Measurements from ENCODE around the gene CADPS2.
A peak's percentile ranks its signal among the peaks of the same experiment; 100 is the strongest.

Gene CADPS2

DNA sequence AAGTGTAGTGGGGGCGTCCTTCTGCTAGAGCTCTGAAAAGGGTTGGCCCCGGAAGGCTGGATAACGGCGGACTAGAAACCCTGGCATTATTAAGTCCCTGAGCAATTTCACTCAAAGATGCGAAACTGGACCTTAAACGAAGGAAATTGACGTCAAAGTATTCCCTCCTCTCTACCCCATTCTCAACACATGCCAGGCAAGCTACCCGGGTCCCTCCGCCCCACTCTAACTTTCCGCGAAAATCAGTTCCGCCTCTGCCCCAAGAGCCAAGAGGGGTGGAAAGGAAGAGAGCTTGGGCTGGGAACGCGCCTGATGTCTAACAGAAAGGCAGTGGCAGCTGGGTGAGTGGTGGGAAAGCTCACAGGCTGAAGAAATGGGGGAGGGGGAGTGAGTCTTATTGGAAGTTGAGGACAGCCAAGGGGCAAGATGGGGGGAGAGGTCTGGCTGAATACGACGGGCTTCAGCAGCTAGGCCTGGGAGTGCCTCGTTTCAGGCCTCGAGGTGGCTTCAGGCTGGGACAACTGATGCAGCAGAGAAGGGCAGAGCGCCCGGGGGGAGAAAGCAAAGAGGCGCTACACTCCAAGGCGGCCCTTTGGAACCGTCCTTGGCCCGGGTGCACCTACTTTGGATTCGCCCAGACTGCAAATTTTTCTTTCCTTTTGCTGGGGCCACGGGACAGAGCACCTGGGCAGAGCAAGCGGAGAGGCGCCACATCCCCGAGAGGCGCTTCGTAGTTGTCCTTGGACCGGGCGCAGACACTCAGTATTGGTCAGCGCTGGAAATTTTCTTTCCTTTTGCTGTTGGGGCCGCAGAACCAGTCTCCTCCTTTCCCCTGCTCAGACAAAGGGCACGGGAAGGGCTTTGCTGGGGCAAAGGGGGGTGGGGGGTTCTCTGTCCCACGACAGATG lies 579.7 kb downstream of the CADPS2 start:
- H3K36me3 ChIP-seq (ENCODE audit: control insufficient read depth, insufficient read depth, low read length), result no peaks in the 10 kb centered on the region
- no peak overlapping the region for H3K4me3 ChIP-seq (ENCODE audit: extremely low read depth, insufficient read depth, low read length, poor library complexity, severe bottlenecking)
- no peaks in the 10 kb centered on the region for H3K9me3 ChIP-seq (ENCODE audit: control insufficient read depth, low read length)
- no peak overlapping the region for H3K27ac ChIP-seq (ENCODE audit: low read depth, low read length, severe bottlenecking)
- 1% methylated on average over 20 to 28 of the region's 37 CpGs for WGBS, 2 experiments (ENCODE audit: insufficient coverage in 2 of 2)
- peaks cover 12% of the 10 kb centered on the region for H3K4me1 ChIP-seq (ENCODE audit: control insufficient read depth, insufficient read depth, low read length, poor library complexity, severe bottlenecking)

DNA sequence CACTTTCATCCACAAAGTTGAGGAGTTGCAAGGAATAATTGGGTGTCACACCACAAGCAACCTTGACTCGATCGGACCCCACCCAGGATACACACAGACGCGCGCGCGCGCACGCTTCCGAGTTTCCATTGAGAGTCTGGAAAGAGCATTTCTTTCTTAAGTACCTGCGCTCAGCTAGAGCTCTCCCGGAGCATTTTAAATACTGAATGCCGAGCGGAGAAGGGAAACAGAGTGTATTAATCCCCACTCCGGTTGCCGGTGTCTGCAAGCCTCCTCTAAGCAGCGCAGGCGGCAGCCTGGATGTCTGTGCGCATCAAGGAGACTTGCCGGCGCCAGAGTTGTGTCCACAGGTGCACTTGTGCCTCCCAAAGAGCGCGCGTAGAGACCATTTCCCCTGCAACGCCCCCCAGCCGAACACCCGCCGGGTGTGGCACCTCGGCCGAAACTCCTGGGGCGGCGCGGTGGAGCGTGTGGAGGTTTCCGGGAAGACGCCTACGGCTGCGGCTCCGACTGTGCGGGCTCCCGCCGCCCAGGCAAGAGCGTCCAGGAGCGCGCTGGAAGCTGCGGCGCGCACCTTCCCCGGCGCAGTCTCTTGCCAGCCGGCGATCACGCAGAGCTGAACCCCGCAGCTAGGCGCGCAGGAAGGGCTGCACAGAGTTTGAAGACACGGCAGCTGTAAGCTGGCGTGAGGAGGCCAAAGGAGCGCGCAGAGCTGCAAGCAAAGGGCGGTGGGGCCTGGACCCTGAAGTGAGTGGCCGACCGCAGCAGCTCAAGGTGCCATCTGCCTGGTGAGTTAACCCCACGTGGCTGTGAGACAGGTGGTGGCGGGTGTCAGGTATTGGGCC lies 580.6 kb downstream of the CADPS2 start:
- Histone ChIP-seq H3K36me3 (ENCODE audit: control insufficient read depth, insufficient read depth, low read length) (no peaks in the 10 kb centered on the region), H3K4me3 (ENCODE audit: extremely low read depth, insufficient read depth, low read length, poor library complexity, severe bottlenecking) (peak overlapping the region; percentile 22), H3K4me1 (ENCODE audit: control insufficient read depth, insufficient read depth, low read length, poor library complexity, severe bottlenecking) (peaks cover 12% of the 10 kb centered on the region), H3K27ac (ENCODE audit: low read depth, low read length, severe bottlenecking) (no peak overlapping the region), H3K9me3 (ENCODE audit: control insufficient read depth, low read length) (no peaks in the 10 kb centered on the region)
- 0 to 1% methylated on average over 47 to 52 of the region's 65 CpGs for WGBS, 2 experiments (ENCODE audit: insufficient coverage in 2 of 2)

DNA sequence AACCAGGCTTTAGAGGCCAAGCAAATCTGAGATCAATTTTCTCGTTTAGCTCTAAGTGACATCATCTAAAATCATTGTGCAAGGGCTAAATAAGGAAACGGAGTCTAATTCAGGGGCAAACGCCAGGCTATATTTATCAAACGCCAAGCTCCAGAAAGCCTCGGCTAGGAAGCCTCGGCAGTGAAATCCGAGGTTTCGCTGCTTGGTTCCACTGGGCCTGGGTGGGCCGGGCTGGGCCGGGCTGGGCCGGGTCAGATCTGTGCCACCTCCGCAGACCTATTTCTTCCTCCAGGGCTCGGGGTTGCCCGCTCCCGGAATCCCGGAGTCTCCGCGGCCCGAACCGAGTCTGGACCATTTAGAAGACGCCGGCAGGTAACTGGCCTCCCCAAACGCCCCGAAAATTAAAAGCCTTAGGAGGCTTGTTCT lies 581.3 kb downstream of the CADPS2 start:
- WGBS, 2 experiments (ENCODE audit: insufficient coverage in 2 of 2), result 0% methylated on average over 18 to 22 of the region's 24 CpGs
- no peak overlapping the region for H3K27ac ChIP-seq (ENCODE audit: low read depth, low read length, severe bottlenecking)
- H3K4me3 ChIP-seq (ENCODE audit: extremely low read depth, insufficient read depth, low read length, poor library complexity, severe bottlenecking), result peak overlapping the region; percentile 14
- peaks cover 12% of the 10 kb centered on the region for H3K4me1 ChIP-seq (ENCODE audit: control insufficient read depth, insufficient read depth, low read length, poor library complexity, severe bottlenecking)
- no peaks in the 10 kb centered on the region for H3K36me3 ChIP-seq (ENCODE audit: control insufficient read depth, insufficient read depth, low read length)
- no peaks in the 10 kb centered on the region for H3K9me3 ChIP-seq (ENCODE audit: control insufficient read depth, low read length)

DNA sequence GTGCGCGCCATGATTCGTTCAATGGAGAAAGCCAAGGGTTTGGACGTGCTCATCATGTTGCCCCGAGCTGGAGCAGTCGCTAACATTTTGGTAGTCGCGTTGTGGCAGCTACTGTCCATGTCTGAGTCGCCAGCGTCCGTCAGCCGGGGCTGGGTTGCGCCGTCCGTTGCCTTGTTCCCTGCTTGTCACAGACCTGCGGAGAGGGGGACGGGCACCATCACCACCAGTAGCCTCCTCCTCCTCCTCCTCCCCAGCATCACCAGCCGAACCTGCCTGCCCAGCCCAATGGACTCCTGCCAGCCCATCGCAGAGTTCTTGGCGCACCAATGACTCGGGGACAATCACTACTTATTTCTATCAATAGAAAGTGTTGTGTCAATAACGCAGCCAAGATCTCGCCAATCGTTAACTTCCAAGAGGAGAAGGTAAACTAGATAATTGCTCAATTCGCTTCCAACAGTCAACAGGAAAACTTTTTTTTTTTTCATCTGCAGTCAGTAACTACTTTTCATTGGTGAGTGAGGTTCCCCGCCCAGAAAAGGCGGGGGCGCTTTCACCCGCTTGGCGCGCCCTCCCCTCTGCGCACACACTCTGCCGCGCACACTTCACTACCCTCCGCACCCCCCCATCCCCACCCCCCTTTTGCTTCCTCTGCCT lies 581.8 kb downstream of the CADPS2 start, which contains the start of gene FEZF1:
FEZF1 (minus strand) TSS at position 432 of the 657 bp plus-strand sequence; CDS start at position 119, 313 bp downstream.
- H3K36me3 ChIP-seq (ENCODE audit: control insufficient read depth, insufficient read depth, low read length), result no peaks in the 10 kb centered on the region
- no peaks in the 10 kb centered on the region for H3K9me3 ChIP-seq (ENCODE audit: control insufficient read depth, low read length)
- no peak within 1 kb of the TSS for H3K27ac ChIP-seq (ENCODE audit: low read depth, low read length, severe bottlenecking)
- WGBS, 2 experiments (ENCODE audit: insufficient coverage in 2 of 2), result 0 to 1% methylated on average over 25 to 29 of the region's 35 CpGs
- peak within 1 kb of the TSS; percentile 14 for H3K4me3 ChIP-seq (ENCODE audit: extremely low read depth, insufficient read depth, low read length, poor library complexity, severe bottlenecking)
- peaks cover 8% of the 10 kb centered on the region for H3K4me1 ChIP-seq (ENCODE audit: control insufficient read depth, insufficient read depth, low read length, poor library complexity, severe bottlenecking)

DNA sequence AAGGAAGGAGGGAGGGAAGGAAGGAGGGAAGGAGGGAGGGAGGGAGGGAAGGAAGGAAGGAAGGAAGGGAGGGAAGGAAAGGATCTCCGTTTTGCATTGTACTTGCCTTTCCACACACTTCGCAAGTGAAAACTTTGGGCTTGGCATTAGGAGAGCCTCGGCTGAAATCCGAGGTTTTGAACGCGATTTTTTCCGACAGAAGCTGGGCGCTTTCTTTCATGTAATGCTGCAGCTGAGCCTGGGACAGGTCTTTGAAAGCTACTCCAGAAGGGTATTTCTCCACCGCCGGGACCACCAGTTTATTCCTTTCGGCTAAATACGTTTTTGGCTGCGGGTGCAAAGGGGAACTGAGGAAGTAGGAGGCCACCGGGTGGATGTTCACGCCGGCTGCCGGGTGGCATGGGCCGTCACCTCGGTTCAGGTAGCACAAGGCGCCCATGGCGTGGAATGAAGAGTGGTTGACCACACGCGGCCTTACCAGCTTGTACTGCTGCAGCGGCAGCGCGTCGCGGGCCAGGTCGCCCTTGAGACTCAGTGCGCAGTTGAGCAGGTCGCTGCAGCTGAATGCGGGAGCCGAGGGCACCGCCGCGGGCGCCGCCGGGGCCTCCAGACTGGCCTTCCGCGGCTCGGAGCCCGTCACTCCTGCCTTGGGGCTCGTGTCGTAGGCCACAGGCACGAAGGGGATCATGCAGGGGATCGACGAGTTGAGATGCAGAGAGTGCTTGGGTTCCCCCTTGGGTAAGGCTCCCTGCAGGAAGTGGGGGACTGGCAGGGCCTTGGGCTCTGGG lies 582.5 kb downstream of the CADPS2 start:
- no peak overlapping the region for H3K4me3 ChIP-seq (ENCODE audit: extremely low read depth, insufficient read depth, low read length, poor library complexity, severe bottlenecking)
- WGBS, 2 experiments (ENCODE audit: insufficient coverage in 2 of 2), result 1% methylated on average over 40 of the region's 48 CpGs

DNA sequence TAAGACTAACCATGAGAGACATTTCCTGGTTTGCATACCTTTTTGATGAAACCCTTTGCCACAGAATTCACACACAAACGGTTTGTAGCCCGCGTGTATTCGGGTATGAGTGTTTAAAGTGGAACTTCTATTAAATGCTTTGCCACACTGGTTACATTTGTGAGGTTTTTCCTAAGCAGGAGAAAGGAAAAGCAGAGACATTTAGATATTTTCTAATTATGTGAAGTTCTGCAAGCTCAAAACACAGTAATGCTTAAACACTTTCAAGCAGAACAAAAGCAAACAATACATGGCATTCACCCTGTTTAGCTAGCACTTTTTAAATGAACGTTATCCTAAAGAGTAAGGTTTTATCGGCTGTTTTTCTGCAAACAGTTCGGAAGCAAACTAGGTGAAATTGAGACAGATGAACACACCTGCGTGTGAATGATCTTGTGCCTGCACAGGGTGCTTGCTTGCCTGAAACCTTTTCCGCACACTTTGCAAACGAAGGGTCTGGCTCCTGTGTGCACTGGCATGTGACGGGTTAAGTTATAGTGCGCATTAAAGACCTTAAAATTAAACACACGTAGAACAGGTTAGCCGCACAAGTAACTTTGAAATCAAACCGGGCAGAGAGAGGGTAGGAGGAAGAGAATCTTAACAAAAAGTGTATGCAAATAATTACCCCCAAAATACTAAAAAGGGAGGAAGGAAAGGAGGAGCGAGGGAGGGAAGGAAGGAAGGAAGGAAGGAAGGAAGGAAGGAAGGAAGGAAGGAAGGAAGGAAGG lies 583.3 kb downstream of the CADPS2 start:
- no peak overlapping the region for H3K4me3 ChIP-seq (ENCODE audit: extremely low read depth, insufficient read depth, low read length, poor library complexity, severe bottlenecking)
- no peak overlapping the region for H3K27ac ChIP-seq (ENCODE audit: low read depth, low read length, severe bottlenecking)
- WGBS, 2 experiments (ENCODE audit: insufficient coverage in 2 of 2), result 7 to 10% methylated on average over 5 to 6 of the region's 16 CpGs

More for the DNA sequence above, 582.5 kb downstream of the CADPS2 start:
- Histone ChIP-seq H3K9me3 (ENCODE audit: control insufficient read depth, low read length) (no peaks in the 10 kb centered on the region), H3K36me3 (ENCODE audit: control insufficient read depth, insufficient read depth, low read length) (no peaks in the 10 kb centered on the region), H3K27ac (ENCODE audit: low read depth, low read length, severe bottlenecking) (no peak overlapping the region), H3K4me1 (ENCODE audit: control insufficient read depth, insufficient read depth, low read length, poor library complexity, severe bottlenecking) (peaks cover 8% of the 10 kb centered on the region)

DNA sequence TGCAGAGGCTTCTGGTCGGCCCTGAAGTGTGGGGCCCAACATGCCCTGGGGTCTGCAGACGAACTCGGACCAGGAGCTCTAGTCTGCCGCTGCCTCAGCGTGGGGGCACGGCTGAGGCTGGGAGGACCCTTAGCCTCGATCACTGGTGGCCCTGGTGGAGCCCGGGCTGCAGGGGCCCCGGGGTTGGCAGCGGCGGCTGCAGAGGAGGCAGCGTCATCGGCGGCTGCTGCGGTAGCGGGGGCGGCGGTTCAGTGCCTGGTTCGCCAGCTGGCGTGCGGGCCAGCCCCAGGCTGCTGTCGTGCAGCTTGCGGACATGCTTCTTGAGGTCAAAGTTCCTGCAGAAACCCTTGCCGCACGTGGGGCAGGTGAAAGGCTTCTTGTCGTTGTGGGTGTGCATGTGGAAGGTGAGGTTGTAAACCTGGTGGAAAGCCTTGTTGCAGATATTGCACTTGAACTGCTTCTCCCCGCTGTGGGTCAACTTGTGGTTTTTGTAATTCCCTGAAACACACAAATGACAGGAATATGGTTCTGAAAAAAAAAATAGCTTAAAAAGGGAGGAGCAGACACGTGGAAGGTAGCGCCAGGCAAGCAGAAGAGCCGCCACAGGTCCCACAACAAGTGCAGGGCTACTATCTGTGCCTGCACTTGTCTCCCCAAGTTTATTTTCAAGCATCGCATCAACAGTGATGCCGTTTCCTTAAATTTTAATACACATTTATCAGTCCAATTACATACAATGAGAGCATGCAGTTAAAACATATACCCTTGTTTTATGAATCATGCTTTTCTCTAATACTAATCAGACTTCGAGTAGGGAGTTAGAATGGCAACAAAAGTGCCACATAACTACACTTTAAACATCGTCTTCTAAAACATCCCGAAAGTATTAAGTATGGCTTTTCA lies 584.2 kb downstream of the CADPS2 start:
- Histone ChIP-seq H3K4me3 (ENCODE audit: extremely low read depth, insufficient read depth, low read length, poor library complexity, severe bottlenecking) (no peak overlapping the region), H3K4me1 (ENCODE audit: control insufficient read depth, insufficient read depth, low read length, poor library complexity, severe bottlenecking) (peaks cover 5% of the 10 kb centered on the region), H3K36me3 (ENCODE audit: control insufficient read depth, insufficient read depth, low read length) (no peaks in the 10 kb centered on the region), H3K9me3 (ENCODE audit: control insufficient read depth, low read length) (no peaks in the 10 kb centered on the region), H3K27ac (ENCODE audit: low read depth, low read length, severe bottlenecking) (no peak overlapping the region)
- WGBS, 2 experiments (ENCODE audit: insufficient coverage in 2 of 2), result 3 to 6% methylated on average over 20 to 25 of the region's 35 CpGs

More for the DNA sequence above, 583.3 kb downstream of the CADPS2 start:
- Histone ChIP-seq H3K36me3 (ENCODE audit: control insufficient read depth, insufficient read depth, low read length) (no peaks in the 10 kb centered on the region), H3K4me1 (ENCODE audit: control insufficient read depth, insufficient read depth, low read length, poor library complexity, severe bottlenecking) (peaks cover 8% of the 10 kb centered on the region), H3K9me3 (ENCODE audit: control insufficient read depth, low read length) (no peaks in the 10 kb centered on the region)

DNA sequence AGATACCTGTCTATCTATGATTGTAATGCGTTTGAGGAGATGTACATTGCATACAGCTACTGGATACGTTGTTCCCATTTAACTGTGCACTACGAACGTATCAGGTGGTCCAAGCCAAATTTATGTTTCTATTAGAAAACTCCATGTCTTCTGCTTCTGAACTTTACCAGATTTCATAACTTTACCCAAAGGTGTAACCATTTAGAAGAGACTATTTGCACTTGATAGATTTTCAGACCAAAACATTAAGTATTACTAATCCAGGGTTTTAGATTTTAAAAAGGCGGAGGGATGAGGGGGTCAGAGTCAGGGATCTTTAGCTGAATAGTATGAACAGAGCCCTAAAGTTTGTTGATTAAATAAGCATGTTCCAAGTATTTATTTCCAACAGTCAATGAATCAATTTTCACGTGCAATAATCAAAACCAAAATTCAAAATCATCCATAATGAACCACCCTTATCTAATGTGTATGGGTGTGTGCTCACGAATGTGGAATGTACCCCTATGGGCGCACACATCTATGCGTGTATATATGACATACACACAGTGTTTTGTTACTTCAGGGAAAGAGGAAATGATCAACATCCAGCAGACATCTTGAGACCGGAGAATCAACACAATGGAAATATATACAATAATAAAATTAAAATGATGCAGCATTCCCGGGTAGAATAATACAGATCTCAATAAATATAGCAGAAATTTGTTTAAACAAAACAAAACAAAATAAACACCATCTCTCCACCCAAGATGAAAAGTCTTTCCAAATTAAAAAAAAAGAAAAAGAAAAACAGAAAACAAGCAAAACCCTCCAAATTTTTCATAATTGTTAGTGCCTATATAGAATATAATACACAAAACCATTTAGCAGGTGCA lies 585.1 kb downstream of the CADPS2 start:
- H3K4me3 ChIP-seq (ENCODE audit: extremely low read depth, insufficient read depth, low read length, poor library complexity, severe bottlenecking), result no peak overlapping the region
- 0 to 5% methylated on average over 3 to 4 of the region's 11 CpGs for WGBS, 2 experiments (ENCODE audit: insufficient coverage in 2 of 2)
- H3K27ac ChIP-seq (ENCODE audit: low read depth, low read length, severe bottlenecking), result no peak overlapping the region

More for the DNA sequence above, 585.1 kb downstream of the CADPS2 start:
- H3K36me3 ChIP-seq (ENCODE audit: control insufficient read depth, insufficient read depth, low read length), result no peaks in the 10 kb centered on the region
- peaks cover 3% of the 10 kb centered on the region for H3K4me1 ChIP-seq (ENCODE audit: control insufficient read depth, insufficient read depth, low read length, poor library complexity, severe bottlenecking)
- no peaks in the 10 kb centered on the region for H3K9me3 ChIP-seq (ENCODE audit: control insufficient read depth, low read length)
